Measurements from ENCODE around the gene KMT2A. TPM values are rescaled to one million over a fixed set of nuclear protein-coding genes. Genes with fewer than 3 reads are reported as not detected.
A peak's percentile ranks its signal among the peaks of the same experiment; 100 is the strongest.

The KMT2A gene
- total RNA-seq, 4 donors from 2014 or later, result 42.3 to 116 (median 74.8) TPM

- no peaks in the 10 kb centered on the region for H3K9me3 ChIP-seq
Observed at GRCh38 chr11:118438314-118438931, 2.1 kb downstream of the KMT2A start.

GRCh38 chr11:118439646-118440045 is 3.4 kb downstream of the KMT2A start:
- H3K27me3 ChIP-seq, result no peaks in the 10 kb centered on the region
- no peak for TF ChIP-seq POLR2A (IDR thresholded peaks at IDR 0.05)
- TF ChIP-seq EP300 (IDR thresholded peaks at IDR 0.05), result no peak
- no peak for TF ChIP-seq CTCF (IDR thresholded peaks at IDR 0.05)
- TF ChIP-seq POLR2AphosphoS5 (IDR thresholded peaks at IDR 0.05), result no peak
- peaks cover 10 to 84% (median 28%) of the 10 kb centered on the region in 3 donors for H3K4me1 ChIP-seq
- H3K4me3 ChIP-seq, result no peak overlapping the region
- no peaks in the 10 kb centered on the region for H3K36me3 ChIP-seq
- H3K27ac ChIP-seq, result no peak overlapping the region
- no peak for ATAC-seq
- H3K9me3 ChIP-seq, result no peaks in the 10 kb centered on the region

More at GRCh38 chr11:118438314-118438931, 2.1 kb downstream of the KMT2A start:
- no peak for ATAC-seq
- Histone ChIP-seq H3K4me3 (peak overlapping the region; percentile 72 to 99), H3K27ac (peak overlapping the region; percentile 75 to 97 (median 96)), H3K36me3 (no peaks in the 10 kb centered on the region), H3K27me3 (no peaks in the 10 kb centered on the region), H3K4me1 (peaks cover 6 to 82% (median 36%) of the 10 kb centered on the region in 3 donors)
- no peak for TF ChIP-seq EP300 (IDR thresholded peaks at IDR 0.05)
- TF ChIP-seq POLR2AphosphoS5 (IDR thresholded peaks at IDR 0.05), result no peak
- no peak for TF ChIP-seq CTCF (IDR thresholded peaks at IDR 0.05)
- TF ChIP-seq POLR2A (IDR thresholded peaks at IDR 0.05), result no peak
- 0% methylated on average over 11 to 12 of the region's 14 CpGs for WGBS, 2 donors (ENCODE audit: low coverage in 1 of 2)

GRCh38 chr11:118441770-118442275 is 5.5 kb downstream of the KMT2A start:
- 44 to 54% methylated on average over 3 of the region's 3 CpGs for WGBS, 2 donors (ENCODE audit: low coverage in 1 of 2)
- H3K4me1 ChIP-seq, result peaks cover 10 to 77% (median 28%) of the 10 kb centered on the region in 3 donors

GRCh38 chr11:118442301-118442700 is 6.0 kb downstream of the KMT2A start:
- Histone ChIP-seq H3K27me3 (no peaks in the 10 kb centered on the region), H3K27ac (no peak overlapping the region), H3K4me1 (peaks cover 10 to 78% (median 28%) of the 10 kb centered on the region in 3 donors), H3K36me3 (no peaks in the 10 kb centered on the region), H3K4me3 (no peak overlapping the region), H3K9me3 (no peaks in the 10 kb centered on the region)
- no peak for TF ChIP-seq EP300 (IDR thresholded peaks at IDR 0.05)
- no peak for TF ChIP-seq POLR2A (IDR thresholded peaks at IDR 0.05)
- no peak for TF ChIP-seq CTCF (IDR thresholded peaks at IDR 0.05)
- no peak for TF ChIP-seq POLR2AphosphoS5 (IDR thresholded peaks at IDR 0.05)
- 54 to 64% methylated on average over 3 of the region's 3 CpGs for WGBS, 2 donors (ENCODE audit: low coverage in 1 of 2)
- no peak for ATAC-seq

More at GRCh38 chr11:118441770-118442275, 5.5 kb downstream of the KMT2A start:
- Histone ChIP-seq H3K4me3 (no peak overlapping the region), H3K9me3 (no peaks in the 10 kb centered on the region), H3K27ac (no peak overlapping the region), H3K27me3 (no peaks in the 10 kb centered on the region), H3K36me3 (no peaks in the 10 kb centered on the region)
- TF ChIP-seq CTCF (IDR thresholded peaks at IDR 0.05) (no peak), EP300 (IDR thresholded peaks at IDR 0.05) (no peak), POLR2A (IDR thresholded peaks at IDR 0.05) (no peak), POLR2AphosphoS5 (IDR thresholded peaks at IDR 0.05) (no peak)
- ATAC-seq, result no peak
